HepG2 (cell line): ENCODE data around the gene ANO1. TPM values are rescaled to one million over a fixed set of nuclear protein-coding genes. Genes with fewer than 3 reads are reported as not detected.

Experiments used
- ATAC-seq: fragments of 200-7000 bp; cut with Tn5 transposase; 3 replicates; pipeline ENCODE4 v1.9.1; 2020; ENCODE audit warnings: mild to moderate bottlenecking, moderate library complexity
- BruUV-seq: library from RNA; stranded (reverse); fragments of 400-500 nt; replicated peaks from 2 replicates; lab custom pipeline; 2021; lab: Mats Ljungman, UMichigan
- CTCF ChIA-PET: fragments of 300-600 bp; formaldehyde crosslinking; extraction: SDS; loops from one replicate; lab custom pipeline; 2021; ENCODE audit warnings: low total read pairs, inconsistent platforms, low intra/inter-chr PET ratio; lab: Yijun Ruan, JAX
- POLR2A ChIA-PET: fragments of 350-600 bp; sonication (Branson Sonifier 250); formaldehyde crosslinking; loops from one replicate; lab custom pipeline; 2020; ENCODE audit warnings: antibody characterized with exemption, inconsistent platforms; lab: Yijun Ruan, JAX
- DNase-seq: peaks from one replicate; pipeline ENCODE4 v3.0.0-alpha.2; 2015; ENCODE audit warnings: low spot score
- FAIRE-seq: peaks from 3 replicates; lab custom pipeline; 2011; peaks lifted over from hg19 to GRCh38; lab: Jason Lieb, UNC
- H2AFZ ChIP-seq: one replicate; pipeline ENCODE4 v1.6.1; 2011; ENCODE audit warnings: low read length, inconsistent platforms
- H3K27ac ChIP-seq: fragments of 300-600 bp; 3 replicates; pipeline ENCODE4 v1.8.0; 2011; ENCODE audit warnings: mixed run types, mild to moderate bottlenecking, mixed read lengths, low read length, inconsistent platforms; ENCODE audit not compliant: insufficient read depth; ENCODE audit errors: extremely low read length
- H3K27me3 ChIP-seq, 2 experiments: fragments of 200-600 bp in 1 of 2; 2 replicates in 1 of 2; 3 replicates in 1 of 2; pipeline versions ENCODE4 v1.6.0 to v1.8.0; 2011; ENCODE audit warnings: low read length in 2 of 2, mild to moderate bottlenecking in 2 of 2, moderate library complexity in 2 of 2, inconsistent platforms in 1 of 2; ENCODE audit not compliant: insufficient read depth in 2 of 2, control insufficient read depth in 1 of 2
- H3K36me3 ChIP-seq, 2 experiments: fragments of 200-600 bp in 1 of 2; replicated peaks in 1 of 2; 2 replicates in 1 of 2; 3 replicates in 1 of 2; pipeline versions ENCODE4 v1.5.1 to v1.8.0; 2011; ENCODE audit warnings: low read length in 2 of 2, inconsistent platforms in 1 of 2; ENCODE audit not compliant: insufficient read depth in 2 of 2, control insufficient read depth in 1 of 2
- H3K4me1 ChIP-seq: 2 replicates; pipeline ENCODE4 v1.5.1; 2012; ENCODE audit warnings: low read length, inconsistent platforms; ENCODE audit not compliant: insufficient read depth
- H3K4me2 ChIP-seq: 2 replicates; pipeline ENCODE4 v1.6.0; 2011; ENCODE audit warnings: low read depth, low read length, inconsistent platforms
- H3K4me3 ChIP-seq, 3 experiments: fragments of 200-600 bp in 1 of 3; sonication (generic), shearing (Covaris generic) in 1 of 3; replicated peaks in 1 of 3; 2 replicates each; pipeline ENCODE4 v1.5.1; 2011 to 2016; ENCODE audit warnings: low read length in 3 of 3, inconsistent platforms in 2 of 3, low read depth in 2 of 3, mild to moderate bottlenecking in 2 of 3, control low read depth in 1 of 3, mixed read lengths in 1 of 3; ENCODE audit not compliant: insufficient read depth in 1 of 3
- H3K79me2 ChIP-seq: one replicate; pipeline ENCODE4 v1.6.1; 2011; ENCODE audit warnings: low read length, inconsistent platforms; ENCODE audit not compliant: insufficient read depth
- H3K9ac ChIP-seq: 2 replicates; pipeline ENCODE4 v1.6.0; 2011; ENCODE audit warnings: mild to moderate bottlenecking, low read depth, low read length, inconsistent platforms; ENCODE audit not compliant: insufficient read depth
- H3K9me3 ChIP-seq: 2 replicates; pipeline ENCODE4 v1.5.1; 2012; ENCODE audit warnings: mild to moderate bottlenecking, low read length
- H4K20me1 ChIP-seq: 2 replicates; pipeline ENCODE4 v1.6.0; 2011; ENCODE audit warnings: inconsistent platforms, mild to moderate bottlenecking, low read length, moderate library complexity; ENCODE audit not compliant: insufficient read depth
- HCFC1 ChIP-seq: fragments of 150-350 bp; IDR thresholded peaks from 2 replicates; pipeline ENCODE4 v1.6.1; 2014; ENCODE audit warnings: low read depth, low read length
- JUNB ChIP-seq: sonication (generic); formaldehyde crosslinking; IDR thresholded peaks from 2 replicates; pipeline ENCODE4 v1.8.0; 2022; ENCODE audit warnings: missing genetic modification reagents, mild to moderate bottlenecking, borderline replicate concordance
- KDM1A ChIP-seq: IDR thresholded peaks from 2 replicates; pipeline ENCODE4 v1.6.1; 2016; ENCODE audit warnings: missing compliant biosample characterization
- KLF6 ChIP-seq: IDR thresholded peaks from 2 replicates; pipeline ENCODE4 v1.8.0; 2016; ENCODE audit warnings: missing biosample characterization, missing genetic modification reagents
- MIXL1 ChIP-seq: IDR thresholded peaks from 2 replicates; pipeline ENCODE4 v1.6.1; 2016
- NONO ChIP-seq, 2 experiments: fragments of 450-650 bp in 1 of 2; sonication (generic) in 1 of 2; formaldehyde crosslinking in 1 of 2; IDR thresholded peaks in 1 of 2; conservative IDR thresholded peaks in 1 of 2; 2 replicates each; pipeline versions ENCODE4 v1.6.1 to v1.8.0; 2017 to 2022; ENCODE audit warnings: mild to moderate bottlenecking in 1 of 2, missing genetic modification reagents in 1 of 2, moderate library complexity in 1 of 2
- PAWR ChIP-seq: sonication (generic); formaldehyde crosslinking; IDR thresholded peaks from 2 replicates; pipeline ENCODE4 v1.4.0; 2020; ENCODE audit warnings: missing genetic modification reagents, mild to moderate bottlenecking, borderline replicate concordance
- PHF5A ChIP-seq: IDR thresholded peaks from one replicate; pipeline ENCODE4 v1.6.1; 2018; ENCODE audit warnings: low read depth, missing genetic modification reagents; ENCODE audit not compliant: unreplicated experiment
- TMF1 ChIP-seq: sonication (generic); formaldehyde crosslinking; IDR thresholded peaks from 2 replicates; pipeline ENCODE4 v1.8.1; 2022; ENCODE audit warnings: low read depth, missing genetic modification reagents
- XRCC5 ChIP-seq: fragments of 200-400 bp; formaldehyde crosslinking; optimal IDR thresholded peaks from 2 replicates; pipeline ENCODE3; 2017; ENCODE audit warnings: mild to moderate bottlenecking, low read length
- ZNF354B ChIP-seq: sonication (generic); formaldehyde crosslinking; IDR thresholded peaks from 2 replicates; pipeline ENCODE4 v1.8.0; 2022; ENCODE audit warnings: mild to moderate bottlenecking, missing genetic modification reagents
- ZNF547 ChIP-seq: sonication (generic); formaldehyde crosslinking; IDR thresholded peaks from 2 replicates; pipeline ENCODE4 v1.5.1; 2020; ENCODE audit warnings: mild to moderate bottlenecking, missing genetic modification reagents
- ZNF558 ChIP-seq: sonication (generic); formaldehyde crosslinking; IDR thresholded peaks from 2 replicates; pipeline ENCODE4 v1.9.0; 2022; ENCODE audit warnings: mild to moderate bottlenecking, missing genetic modification reagents, borderline replicate concordance
- ZNF674 ChIP-seq: sonication (generic); formaldehyde crosslinking; IDR thresholded peaks from 2 replicates; pipeline ENCODE4 v1.5.0; 2020; ENCODE audit warnings: low read depth, mild to moderate bottlenecking, missing genetic modification reagents
- ZZZ3 ChIP-seq: sonication (generic); formaldehyde crosslinking; IDR thresholded peaks from 2 replicates; pipeline ENCODE4 v1.4.0; 2020; ENCODE audit warnings: missing genetic modification reagents, mild to moderate bottlenecking, borderline replicate concordance
- WGBS: methylation state at CpG from one replicate; pipeline ENCODE4 v1.1.6; 2017; ENCODE audit warnings: low lambda C conversion rate; 5-methylcytosine and 5-hydroxymethylcytosine counted together
- in situ Hi-C: cut with HindIII; loops from 2 replicates; pipeline ENCODE4 v1.10.0; 2017; ENCODE audit warnings: low pct_unique_long_range_greater_than_20kb; ENCODE audit not compliant: extremely low pct_ligation_motif_present
- intact Hi-C: fragments of 100-400 bp; cut with micrococcal nuclease; formaldehyde crosslinking; loops from one replicate; pipeline ENCODE4 v1.10.0; 2022; ENCODE audit not compliant: unreplicated experiment
- polyA plus RNA-seq, 8 experiments: library from polyadenylated mRNA; depleted of rRNA in 3 of 8; stranded (reverse) in 7 of 8; unstranded in 1 of 8; fragments of >200 nt; fragmentation: Illumina TruSeq in 4 of 8; extraction: Trizol in 4 of 8; gene quantifications; 2 replicates each; pipeline versions ENCODE4 v1.2.1 to v1.2.3, GENCODE V29; 2011 to 2016; ENCODE audit warnings: low read depth in 4 of 8, missing spikeins in 1 of 8, mixed read lengths in 1 of 8; ENCODE audit not compliant: insufficient read depth in 1 of 8
- total RNA-seq, 5 experiments: library from RNA; depleted of rRNA; stranded (reverse); fragments of >200 nt; fragmentation: Illumina TruSeq; extraction: Trizol; gene quantifications; 2 replicates each; pipeline ENCODE4 v1.2.3, GENCODE V29; 2016; ENCODE audit warnings: low read depth in 1 of 5
- TF ChIP-seq, protein P1 (sequence below): IDR thresholded peaks from 2 replicates; pipeline ENCODE4 v1.6.1; 2016; ENCODE audit warnings: low read depth
- TF ChIP-seq, protein P2 (sequence below): sonication (generic); formaldehyde crosslinking; IDR thresholded peaks from 2 replicates; pipeline ENCODE4 v1.4.0; 2020; ENCODE audit warnings: missing genetic modification reagents

Gene ANO1
- total and polyA plus RNA-seq, 2 of the 13 experiments (the other 11 are each of a cell fraction or from before 2014, with no cell fraction given) = not detected

DNA sequence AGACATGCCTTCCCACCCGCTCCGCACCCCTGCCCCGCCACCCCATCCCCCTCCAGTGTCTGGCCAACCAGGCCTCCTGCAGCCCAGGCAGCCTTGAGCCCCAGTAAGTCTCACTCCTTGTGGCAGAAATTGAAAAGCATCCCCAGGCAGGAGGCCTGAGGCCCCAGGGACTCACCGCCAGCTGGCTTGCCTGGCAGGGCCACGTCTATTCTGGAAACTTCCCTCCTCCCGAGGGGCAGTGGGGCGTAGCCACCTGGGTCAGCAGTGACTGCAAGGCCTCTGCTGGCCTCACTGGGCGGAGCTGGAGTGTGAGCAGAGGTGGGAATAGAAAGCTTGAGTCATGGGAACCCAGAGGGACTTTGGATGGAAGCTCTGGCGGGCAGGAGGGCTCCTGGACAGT is 26.3 kb downstream of the ANO1 start:
- Histone ChIP-seq H3K36me3 (no peaks in the 10 kb centered on the region), H3K27me3 (peaks cover 21 to 86% of the 10 kb centered on the region in 2 experiments), H3K9ac (no peak overlapping the region), H3K4me3 (no peak overlapping the region), H3K79me2 (no peaks in the 10 kb centered on the region), H3K9me3 (no peaks in the 10 kb centered on the region), H3K4me1 (no peaks in the 10 kb centered on the region), H3K27ac (no peak overlapping the region), H3K4me2 (no peak overlapping the region), H4K20me1 (0 out of 2 replicates have a peak, but pooled peaks cover 2% of the 10 kb centered on the region), H2AFZ (no peak overlapping the region)
- CTCF ChIA-PET = no interaction called here
- 6% methylated on average over 4 of the region's 9 CpGs for WGBS
- no TSS peak for BruUV-seq
- TF ChIP-seq KDM1A (CRISPR knock-in tag) = no peak
- TF ChIP-seq ZZZ3 (CRISPR knock-in tag) = no peak
- no peak for TF ChIP-seq NONO (IDR thresholded peaks at IDR 0.05)
- no peak for TF ChIP-seq NONO (CRISPR knock-in tag; conservative IDR thresholded peaks at IDR 0.05)
- no peak for TF ChIP-seq KLF6 (CRISPR knock-in tag)
- no peak for TF ChIP-seq ZNF547
- TF ChIP-seq TMF1 (CRISPR knock-in tag) = no peak
- no peak for TF ChIP-seq ZNF674 (CRISPR knock-in tag)
- no peak for TF ChIP-seq HCFC1
- TF ChIP-seq ZNF354B = no peak
- TF ChIP-seq XRCC5 = no peak
- TF ChIP-seq ZNF558 = no peak
- no peak for TF ChIP-seq PHF5A (CRISPR knock-in tag)
- TF ChIP-seq JUNB (CRISPR knock-in tag) = no peak
- TF ChIP-seq PAWR (CRISPR knock-in tag) = no peak
- no peak for TF ChIP-seq MIXL1 (CRISPR knock-in tag)
- TF ChIP-seq, protein P1, sequence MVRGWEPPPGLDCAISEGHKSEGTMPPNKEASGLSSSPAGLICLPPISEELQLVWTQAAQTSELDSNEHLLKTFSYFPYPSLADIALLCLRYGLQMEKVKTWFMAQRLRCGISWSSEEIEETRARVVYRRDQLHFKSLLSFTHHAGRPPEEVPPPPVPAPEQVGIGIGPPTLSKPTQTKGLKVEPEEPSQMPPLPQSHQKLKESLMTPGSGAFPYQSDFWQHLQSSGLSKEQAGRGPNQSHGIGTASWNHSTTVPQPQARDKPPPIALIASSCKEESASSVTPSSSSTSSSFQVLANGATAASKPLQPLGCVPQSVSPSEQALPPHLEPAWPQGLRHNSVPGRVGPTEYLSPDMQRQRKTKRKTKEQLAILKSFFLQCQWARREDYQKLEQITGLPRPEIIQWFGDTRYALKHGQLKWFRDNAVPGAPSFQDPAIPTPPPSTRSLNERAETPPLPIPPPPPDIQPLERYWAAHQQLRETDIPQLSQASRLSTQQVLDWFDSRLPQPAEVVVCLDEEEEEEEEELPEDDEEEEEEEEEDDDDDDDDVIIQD (CRISPR knock-in tag) = no peak
- TF ChIP-seq, protein P2, sequence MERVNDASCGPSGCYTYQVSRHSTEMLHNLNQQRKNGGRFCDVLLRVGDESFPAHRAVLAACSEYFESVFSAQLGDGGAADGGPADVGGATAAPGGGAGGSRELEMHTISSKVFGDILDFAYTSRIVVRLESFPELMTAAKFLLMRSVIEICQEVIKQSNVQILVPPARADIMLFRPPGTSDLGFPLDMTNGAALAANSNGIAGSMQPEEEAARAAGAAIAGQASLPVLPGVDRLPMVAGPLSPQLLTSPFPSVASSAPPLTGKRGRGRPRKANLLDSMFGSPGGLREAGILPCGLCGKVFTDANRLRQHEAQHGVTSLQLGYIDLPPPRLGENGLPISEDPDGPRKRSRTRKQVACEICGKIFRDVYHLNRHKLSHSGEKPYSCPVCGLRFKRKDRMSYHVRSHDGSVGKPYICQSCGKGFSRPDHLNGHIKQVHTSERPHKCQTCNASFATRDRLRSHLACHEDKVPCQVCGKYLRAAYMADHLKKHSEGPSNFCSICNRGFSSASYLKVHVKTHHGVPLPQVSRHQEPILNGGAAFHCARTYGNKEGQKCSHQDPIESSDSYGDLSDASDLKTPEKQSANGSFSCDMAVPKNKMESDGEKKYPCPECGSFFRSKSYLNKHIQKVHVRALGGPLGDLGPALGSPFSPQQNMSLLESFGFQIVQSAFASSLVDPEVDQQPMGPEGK (CRISPR knock-in tag) = no peak
- ATAC-seq (no peak), DNase-seq (no peak), FAIRE-seq (no peak)
- POLR2A ChIA-PET = no interaction called here
- in situ Hi-C loops (no loop called here), intact Hi-C loops (no loop called here)
